Measurements from ENCODE around the gene SLC9A3. TPM values are rescaled to one million over a fixed set of nuclear protein-coding genes. Genes with fewer than 3 reads are reported as not detected.

The SLC9A3 gene
- total RNA-seq, 2 donors from 2014 or later: 4.3 to 5.3 TPM

DNA sequence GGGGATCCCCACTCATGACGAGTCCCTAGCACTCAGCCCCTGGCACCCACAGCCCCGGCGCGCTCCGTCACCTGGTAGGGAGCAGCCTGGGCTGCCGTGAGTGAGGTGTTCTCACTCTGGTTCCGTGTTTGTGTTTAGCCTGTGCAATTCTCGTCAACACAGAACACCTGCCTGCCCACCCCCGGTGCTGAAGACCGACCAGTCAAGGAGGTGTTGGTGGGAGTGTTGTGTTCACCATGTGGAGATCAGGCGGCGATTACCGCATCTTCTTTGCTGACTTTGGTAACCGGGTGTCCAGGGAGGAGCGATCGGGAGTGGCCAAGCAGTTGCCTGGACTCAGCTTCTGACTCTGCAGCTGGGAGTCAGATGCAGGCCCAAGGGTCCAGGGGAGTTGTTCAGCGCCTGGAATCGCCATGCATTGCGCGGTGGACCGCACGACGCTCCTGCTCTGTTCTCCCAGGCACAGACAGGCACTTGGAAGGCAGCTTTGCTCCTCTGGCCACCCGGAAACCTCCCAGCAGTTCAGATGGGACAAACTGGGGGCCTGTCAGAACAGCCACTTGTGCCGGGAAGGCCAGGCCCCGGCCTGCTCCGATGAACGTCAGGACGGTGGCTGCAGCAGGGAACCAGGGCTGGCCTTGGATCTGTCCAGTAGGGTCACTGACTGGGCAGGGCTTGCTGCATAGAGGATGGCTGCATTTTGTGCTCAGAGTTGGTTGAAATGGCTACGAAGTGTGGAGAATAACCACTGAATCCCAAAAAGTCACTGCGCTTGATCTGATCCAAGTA, 53.1 kb downstream of the SLC9A3 start:
- Histone ChIP-seq H3K36me3 (no peaks in the 10 kb centered on the region), H3K4me1 (replicated peaks) (peaks cover 12% of the 10 kb centered on the region), H3K27ac (no peak overlapping the region), H3K27me3 (replicated peaks; ENCODE audit: insufficient read depth) (no peaks in the 10 kb centered on the region), H3K4me3 (no peak overlapping the region), H3K9me3 (no peaks in the 10 kb centered on the region)
- TF ChIP-seq POLR2AphosphoS5 (IDR thresholded peaks at IDR 0.05) (no peak), POLR2A (IDR thresholded peaks at IDR 0.05) (no peak)
- 73% methylated on average over 24 of the region's 31 CpGs for WGBS
- DNase-seq (ENCODE audit: low spot score): no peak
- intact Hi-C loops (cut with DNase I): loop anchor here (10.0 kb wide), 2 partner anchors 144 to 424 kb away; partner anchors contain the start of genes BRD9, CEP72 and TRIP13

DNA sequence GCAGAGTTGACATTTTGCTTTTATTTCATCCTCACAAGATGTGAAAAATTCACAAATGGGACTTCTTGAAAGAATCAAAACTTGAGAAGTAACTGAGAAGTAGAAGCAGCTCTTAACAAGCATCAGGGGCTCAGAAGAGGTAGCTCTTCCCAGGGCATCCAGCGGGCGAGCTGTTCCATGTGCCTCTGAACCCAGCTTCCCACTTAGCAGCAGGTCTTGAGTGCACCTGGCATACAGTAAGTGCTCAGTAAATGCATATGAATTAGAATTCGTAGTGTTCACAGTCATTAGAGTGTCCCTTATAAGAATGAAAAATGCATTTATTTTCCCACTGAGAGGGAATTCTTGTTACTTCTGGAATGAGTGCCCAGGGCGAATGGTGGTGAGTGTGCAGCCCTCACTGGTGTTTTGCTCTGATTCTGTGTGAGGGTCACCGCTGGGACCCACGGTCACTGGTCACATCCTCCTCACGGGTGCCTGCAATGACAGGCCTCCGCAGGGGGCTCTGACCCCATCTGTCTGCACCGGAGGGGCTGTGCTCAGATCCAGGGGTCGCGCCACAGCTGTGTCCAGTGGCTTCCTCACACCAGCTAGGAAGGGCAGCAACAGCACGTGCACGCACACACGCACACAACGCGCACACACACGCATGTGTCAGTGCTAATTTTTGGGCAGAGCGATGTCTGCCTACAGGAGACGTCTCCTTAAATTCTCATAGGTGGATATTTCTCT, 54.3 kb downstream of the SLC9A3 start:
- 92% methylated on average over 19 of the region's 19 CpGs for WGBS
- Histone ChIP-seq H3K27ac (no peak overlapping the region), H3K36me3 (no peaks in the 10 kb centered on the region), H3K27me3 (replicated peaks; ENCODE audit: insufficient read depth) (no peaks in the 10 kb centered on the region), H3K4me3 (no peak overlapping the region), H3K9me3 (no peaks in the 10 kb centered on the region), H3K4me1 (replicated peaks) (peaks cover 12% of the 10 kb centered on the region)
- DNase-seq (ENCODE audit: low spot score): no peak
- intact Hi-C loops (cut with DNase I): loop anchor here (10.0 kb wide), 2 partner anchors 145 to 425 kb away; partner anchors contain the start of genes BRD9, CEP72 and TRIP13
- no peak for TF ChIP-seq POLR2AphosphoS5 (IDR thresholded peaks at IDR 0.05)
- TF ChIP-seq POLR2A (IDR thresholded peaks at IDR 0.05): no peak
- TF ChIP-seq, protein P1, sequence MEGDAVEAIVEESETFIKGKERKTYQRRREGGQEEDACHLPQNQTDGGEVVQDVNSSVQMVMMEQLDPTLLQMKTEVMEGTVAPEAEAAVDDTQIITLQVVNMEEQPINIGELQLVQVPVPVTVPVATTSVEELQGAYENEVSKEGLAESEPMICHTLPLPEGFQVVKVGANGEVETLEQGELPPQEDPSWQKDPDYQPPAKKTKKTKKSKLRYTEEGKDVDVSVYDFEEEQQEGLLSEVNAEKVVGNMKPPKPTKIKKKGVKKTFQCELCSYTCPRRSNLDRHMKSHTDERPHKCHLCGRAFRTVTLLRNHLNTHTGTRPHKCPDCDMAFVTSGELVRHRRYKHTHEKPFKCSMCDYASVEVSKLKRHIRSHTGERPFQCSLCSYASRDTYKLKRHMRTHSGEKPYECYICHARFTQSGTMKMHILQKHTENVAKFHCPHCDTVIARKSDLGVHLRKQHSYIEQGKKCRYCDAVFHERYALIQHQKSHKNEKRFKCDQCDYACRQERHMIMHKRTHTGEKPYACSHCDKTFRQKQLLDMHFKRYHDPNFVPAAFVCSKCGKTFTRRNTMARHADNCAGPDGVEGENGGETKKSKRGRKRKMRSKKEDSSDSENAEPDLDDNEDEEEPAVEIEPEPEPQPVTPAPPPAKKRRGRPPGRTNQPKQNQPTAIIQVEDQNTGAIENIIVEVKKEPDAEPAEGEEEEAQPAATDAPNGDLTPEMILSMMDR (IDR thresholded peaks at IDR 0.05): no peak

DNA sequence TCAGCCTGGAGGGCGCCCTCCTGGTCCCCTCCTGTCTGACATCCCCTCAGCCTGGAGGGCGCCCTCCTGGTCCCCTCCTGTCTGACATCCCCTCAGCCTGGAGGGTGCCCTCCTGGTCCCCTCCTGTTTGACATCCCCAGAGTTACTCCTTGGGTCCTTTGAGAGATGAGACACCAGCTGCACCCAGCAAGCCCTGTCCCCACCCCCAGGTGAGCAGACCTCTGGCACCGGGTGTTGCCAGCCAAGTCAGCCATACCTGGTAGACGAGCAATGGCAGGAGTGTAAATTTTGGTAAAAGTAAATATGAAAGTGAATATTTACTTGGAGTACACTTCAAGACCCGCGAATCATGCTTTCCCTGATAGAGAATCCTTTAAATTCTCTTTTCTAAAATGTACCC, 55.8 kb downstream of the SLC9A3 start:
- Histone ChIP-seq H3K27me3 (replicated peaks; ENCODE audit: insufficient read depth) (no peaks in the 10 kb centered on the region), H3K27ac (no peak overlapping the region), H3K9me3 (no peaks in the 10 kb centered on the region), H3K4me1 (replicated peaks) (peaks cover 12% of the 10 kb centered on the region), H3K4me3 (no peak overlapping the region), H3K36me3 (no peaks in the 10 kb centered on the region)
- DNase-seq (ENCODE audit: low spot score): no peak
- intact Hi-C loops (cut with DNase I): no loop called here
- TF ChIP-seq POLR2A (IDR thresholded peaks at IDR 0.05): no peak
- no peak for TF ChIP-seq POLR2AphosphoS5 (IDR thresholded peaks at IDR 0.05)
- TF ChIP-seq, protein P1 (IDR thresholded peaks at IDR 0.05): no peak
- WGBS: 82% methylated on average over 4 of the region's 6 CpGs

DNA sequence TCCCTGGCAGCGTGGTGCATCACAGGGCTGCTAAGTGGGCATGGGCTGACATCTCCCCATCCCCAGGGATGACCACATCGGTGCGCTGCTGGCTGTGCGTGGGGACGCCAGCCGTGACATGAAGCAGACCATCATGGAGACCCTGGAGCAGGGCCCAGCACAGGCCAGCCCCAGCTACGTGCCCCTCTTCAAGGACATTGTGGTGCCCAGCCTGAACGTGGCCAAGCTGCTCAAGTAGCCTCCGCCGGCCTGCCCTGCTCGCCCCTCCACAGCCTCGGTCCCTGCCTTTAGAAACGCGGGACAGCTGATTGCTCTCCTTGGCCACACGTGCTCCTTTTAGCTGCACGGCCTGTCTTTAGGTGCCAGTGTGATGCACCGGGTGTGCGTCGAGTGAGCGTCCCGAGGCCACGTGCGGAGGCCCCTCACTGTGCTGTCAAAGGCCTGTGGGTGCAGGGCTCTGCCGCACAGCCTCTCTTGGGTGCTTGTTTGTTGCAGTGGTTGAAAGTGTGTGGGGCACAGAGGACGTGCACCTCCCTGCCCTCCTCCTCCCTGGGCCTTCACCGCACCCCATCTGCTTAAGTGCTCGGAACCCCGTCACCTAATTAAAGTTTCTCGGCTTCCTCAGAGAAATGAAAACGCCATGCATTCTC, 57.5 kb downstream of the SLC9A3 start:
- Histone ChIP-seq H3K9me3 (no peaks in the 10 kb centered on the region), H3K4me3 (no peak overlapping the region), H3K27ac (no peak overlapping the region), H3K27me3 (replicated peaks; ENCODE audit: insufficient read depth) (no peaks in the 10 kb centered on the region), H3K4me1 (replicated peaks) (peaks cover 4% of the 10 kb centered on the region), H3K36me3 (peaks cover 0 to 6% of the 10 kb centered on the region in 2 donors)
- TF ChIP-seq POLR2A (IDR thresholded peaks at IDR 0.05) (no peak), POLR2AphosphoS5 (IDR thresholded peaks at IDR 0.05) (no peak)
- TF ChIP-seq, protein P1 (IDR thresholded peaks at IDR 0.05): no peak
- intact Hi-C loops (cut with DNase I): no loop called here
- DNase-seq (ENCODE audit: low spot score): no peak
- WGBS: 94% methylated on average over 24 of the region's 30 CpGs

All from prostate gland (tissue), 2 donors.